Vagina (tissue), 2 donors: ENCODE measurements around the gene ADAMTSL1.

Source experiments
- CTCF ChIP-seq, 3 experiments: fragments of 450-650 bp in 2 of 3; fragments of 200-600 bp in 1 of 3; sonication (generic) in 1 of 3; IDR thresholded peaks; one replicate each; pipeline ENCODE4 v1.5.1; 2017 to 2019; ENCODE audit warnings: antibody characterized with exemption in 3 of 3, mild to moderate bottlenecking in 2 of 3, moderate library complexity in 2 of 3
- POLR2A ChIP-seq, 2 donors: fragments of 450-650 bp; IDR thresholded peaks; one replicate each; pipeline ENCODE4 v1.6.1; 2017; ENCODE audit warnings: antibody characterized with exemption in 2 of 2, mild to moderate bottlenecking in 2 of 2, moderate library complexity in 2 of 2

- no peak for TF ChIP-seq POLR2A (IDR thresholded peaks at IDR 0.05)
- TF ChIP-seq CTCF (IDR thresholded peaks at IDR 0.05) = no peak
Observed at GRCh38 chr9:18771763-18772162, 297.8 kb downstream of the ADAMTSL1 start.
